Measurements from ENCODE around the gene TPD52L2.

The TPD52L2 gene

GRCh38 chr20:63934271-63935068 is 69.4 kb downstream of the TPD52L2 start:
- peak; percentile 54 for DNase-seq

- DNase-seq = no peak
These were observed 70.4 kb downstream of the TPD52L2 start for GRCh38 chr20:63935447-63935846.

GRCh38 chr20:63937596-63937995 is 72.5 kb downstream of the TPD52L2 start:
- DNase-seq = no peak

GRCh38 chr20:63939061-63939935 is 74.2 kb downstream of the TPD52L2 start:
- DNase-seq = peak; percentile 57

GRCh38 chr20:63940071-63940471 is 75.0 kb downstream of the TPD52L2 start:
- DNase-seq = no peak

GRCh38 chr20:63940472-63941266 is 75.6 kb downstream of the TPD52L2 start:
- no peak for DNase-seq
